Endothelial cell of umbilical vein (primary cell): ENCODE results near the gene MAN1A1. TPM values are rescaled to one million over a fixed set of nuclear protein-coding genes. Genes with fewer than 3 reads are reported as not detected.
A peak's percentile ranks its signal among the peaks of the same experiment; 100 is the strongest.

Experiments used
- BruUV-seq: library from RNA; stranded (reverse); fragments of 400-500 nt; replicated peaks from 2 replicates; lab custom pipeline; 2021; lab: Mats Ljungman, UMichigan
- CTCF ChIA-PET: fragments of 300-600, 350-600 bp; sonication (Branson Sonifier 250); formaldehyde crosslinking; loops from one replicate; lab custom pipeline; 2021; ENCODE audit warnings: antibody characterized with exemption, inconsistent platforms; lab: Charles Lee
- POLR2A ChIA-PET: fragments of 300-600, 350-600 bp; sonication (Branson Sonifier 250); formaldehyde crosslinking; loops from one replicate; lab custom pipeline; 2021; ENCODE audit warnings: antibody characterized with exemption, inconsistent platforms; lab: Charles Lee
- DNase-seq: peaks from one replicate; pipeline ENCODE4 v3.0.0-alpha.2; 2011; ENCODE audit warnings: low read depth, low spot score
- FAIRE-seq: peaks from 2 replicates; lab custom pipeline; 2011; peaks lifted over from hg19 to GRCh38; lab: Jason Lieb, UNC
- H2AFZ ChIP-seq: 2 replicates; pipeline ENCODE4 v1.6.0; 2012; ENCODE audit warnings: low read depth, low read length, control low read depth, inconsistent platforms
- H3K27ac ChIP-seq: 2 replicates; pipeline ENCODE4 v1.5.1; 2011; ENCODE audit warnings: low read depth, mild to moderate bottlenecking, control low read depth, low read length, moderate library complexity; ENCODE audit not compliant: insufficient read depth
- H3K27me3 ChIP-seq, 2 experiments: 2 replicates each; pipeline versions ENCODE4 v1.6.0 to v1.6.1; 2011; ENCODE audit warnings: low read length in 2 of 2, mixed read lengths in 1 of 2; ENCODE audit not compliant: control insufficient read depth in 2 of 2, insufficient read depth in 2 of 2
- H3K36me3 ChIP-seq, 2 experiments: 2 replicates in 1 of 2; 3 replicates in 1 of 2; pipeline ENCODE4 v1.5.1; 2011; ENCODE audit warnings: low read length in 2 of 2, mild to moderate bottlenecking in 1 of 2, moderate library complexity in 1 of 2; ENCODE audit not compliant: control insufficient read depth in 2 of 2, insufficient read depth in 2 of 2; ENCODE audit errors: extremely low read depth in 1 of 2
- H3K4me1 ChIP-seq: 3 replicates; pipeline ENCODE4 v1.5.1; 2011; ENCODE audit warnings: mild to moderate bottlenecking, low read length; ENCODE audit not compliant: control insufficient read depth, insufficient read depth; ENCODE audit errors: extremely low read depth
- H3K4me2 ChIP-seq: 2 replicates; pipeline ENCODE4 v1.6.1; 2011; ENCODE audit warnings: low read length, control low read depth, mixed read lengths; ENCODE audit not compliant: insufficient read depth
- H3K4me3 ChIP-seq, 3 experiments: fragments of 200-600 bp in 1 of 3; sonication (generic), shearing (Covaris generic) in 1 of 3; replicated peaks in 1 of 3; 2 replicates each; pipeline ENCODE4 v1.5.1; 2011 to 2016; ENCODE audit warnings: control low read depth in 3 of 3, low read length in 3 of 3, mild to moderate bottlenecking in 2 of 3, inconsistent platforms in 1 of 3, low read depth in 1 of 3, moderate library complexity in 1 of 3; ENCODE audit not compliant: insufficient read depth in 1 of 3
- H3K79me2 ChIP-seq: 2 replicates; pipeline ENCODE4 v1.6.0; 2012; ENCODE audit warnings: low read length, inconsistent platforms; ENCODE audit not compliant: control insufficient read depth, insufficient read depth
- H3K9ac ChIP-seq: replicated peaks from 2 replicates; pipeline ENCODE3; 2011; ENCODE audit warnings: low read length, control low read depth; ENCODE audit not compliant: insufficient read depth; ENCODE audit errors: extremely low read depth
- H3K9me1 ChIP-seq: replicated peaks from 3 replicates; pipeline ENCODE4 v1.6.0; 2011; ENCODE audit warnings: mild to moderate bottlenecking, low read length; ENCODE audit not compliant: control insufficient read depth, insufficient read depth; ENCODE audit errors: extremely low read depth
- H3K9me3 ChIP-seq: replicated peaks from 2 replicates; pipeline ENCODE4 v1.5.1; 2012; ENCODE audit warnings: low read length, inconsistent platforms; ENCODE audit not compliant: control insufficient read depth, insufficient read depth
- H4K20me1 ChIP-seq: replicated peaks from 2 replicates; pipeline ENCODE3; 2011; ENCODE audit warnings: mild to moderate bottlenecking, low read length; ENCODE audit not compliant: control insufficient read depth, insufficient read depth; ENCODE audit errors: extremely low read depth
- JUN ChIP-seq: IDR thresholded peaks from 2 replicates; pipeline ENCODE4 v1.6.1; 2011; ENCODE audit warnings: borderline replicate concordance, low read depth; ENCODE audit not compliant: insufficient read length, insufficient read depth
- MYC ChIP-seq: IDR thresholded peaks from one replicate; pipeline ENCODE4 v1.6.1; 2011; ENCODE audit warnings: mild to moderate bottlenecking, low read depth, low read length
- POLR2AphosphoS5 ChIP-seq: IDR thresholded peaks from 2 replicates; pipeline ENCODE4 v1.6.1; 2012; ENCODE audit warnings: low read depth, mild to moderate bottlenecking, control low read depth, low read length, moderate library complexity; ENCODE audit not compliant: insufficient read depth
- dilution Hi-C: fragments of 300-500 bp; cut with MboI; formaldehyde crosslinking; loops from one replicate; pipeline ENCODE4 v1.15.0; 2019; ENCODE audit warnings: low sequenced_read_pairs; ENCODE audit not compliant: extremely low pct_ligation_motif_present
- intact Hi-C: fragments of 100-400 bp; cut with micrococcal nuclease; formaldehyde crosslinking; loops from one replicate; pipeline ENCODE4 v1.10.0; 2022
- polyA plus RNA-seq, 4 experiments: library from polyadenylated mRNA; depleted of rRNA in 3 of 4; stranded (reverse) in 3 of 4; unstranded in 1 of 4; fragments of >200 nt; gene quantifications; 2 replicates each; pipeline versions ENCODE4 v1.2.1 to v1.2.3, GENCODE V29; 2011 to 2012; ENCODE audit warnings: missing spikeins in 1 of 4
- total RNA-seq: library from RNA; stranded (reverse); gene quantifications from 2 replicates; pipeline ENCODE4 v1.2.3, GENCODE V29; 2021
- TF ChIP-seq, protein P1 (sequence below), 2 donors: IDR thresholded peaks; 1 replicate in 1 of 2; 2 replicates in 1 of 2; pipeline ENCODE4 v1.5.1; 2011; ENCODE audit warnings: low read length in 2 of 2, mild to moderate bottlenecking in 2 of 2, moderate library complexity in 2 of 2, control low read depth in 1 of 2, inconsistent platforms in 1 of 2, low read depth in 1 of 2; ENCODE audit not compliant: insufficient read depth in 1 of 2; ENCODE audit errors: extremely low read depth in 1 of 2
- TF ChIP-seq, protein P2 (sequence below): IDR thresholded peaks from 2 replicates; pipeline ENCODE4 v1.6.1; 2011; ENCODE audit not compliant: insufficient read depth, insufficient read length

The MAN1A1 gene
- total and polyA plus RNA-seq, 2 donors (not counting 3 experiments of a cell fraction or from before 2014, with no cell fraction given): 3.3 to 12.9 TPM

DNA sequence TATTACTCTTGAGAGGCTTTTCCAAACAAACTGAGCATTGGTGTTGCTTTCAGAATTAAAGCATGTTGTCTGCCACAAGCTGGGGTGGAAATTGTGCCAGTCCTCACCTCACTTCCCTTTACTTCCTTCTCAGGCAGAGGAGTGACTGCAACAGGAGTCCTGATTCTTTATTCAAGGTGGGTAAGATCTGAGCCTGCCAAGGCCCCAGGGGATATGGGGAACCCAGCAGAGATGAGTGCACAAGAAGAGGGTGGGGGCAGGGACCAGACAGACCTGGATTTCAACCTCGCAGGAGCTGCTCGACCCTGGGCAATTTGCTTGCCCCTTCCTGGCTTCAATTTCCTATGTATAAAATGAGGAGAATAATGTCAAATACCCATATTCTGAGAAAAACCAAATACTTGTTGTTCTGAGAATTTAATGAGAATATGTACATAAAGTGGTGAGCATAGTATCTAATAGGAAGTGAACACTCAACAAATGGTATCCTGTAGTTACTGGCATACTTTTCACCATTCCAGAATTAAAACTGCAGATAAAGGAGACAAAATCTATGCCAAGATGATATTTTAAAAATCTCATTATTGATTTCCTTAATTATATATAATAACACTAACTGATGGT is 17.8 kb downstream of the MAN1A1 start:
- no TSS peak for BruUV-seq
- dilution Hi-C loops: no loop called here
- CTCF ChIA-PET: no interaction called here
- H4K20me1 ChIP-seq: no peaks in the 10 kb centered on the region
- DNase-seq: no peak
- H3K4me2 ChIP-seq: no peak overlapping the region
- no peaks in the 10 kb centered on the region for H3K27me3 ChIP-seq
- H3K9me1 ChIP-seq: no peaks in the 10 kb centered on the region
- peaks cover 15% of the 10 kb centered on the region for H3K4me1 ChIP-seq
- H3K27ac ChIP-seq: no peak overlapping the region
- POLR2A ChIA-PET: no interaction called here
- H3K9ac ChIP-seq: no peak overlapping the region
- intact Hi-C loops: no loop called here
- TF ChIP-seq MYC (no peak), POLR2AphosphoS5 (no peak), JUN (no peak)
- TF ChIP-seq, protein P1, sequence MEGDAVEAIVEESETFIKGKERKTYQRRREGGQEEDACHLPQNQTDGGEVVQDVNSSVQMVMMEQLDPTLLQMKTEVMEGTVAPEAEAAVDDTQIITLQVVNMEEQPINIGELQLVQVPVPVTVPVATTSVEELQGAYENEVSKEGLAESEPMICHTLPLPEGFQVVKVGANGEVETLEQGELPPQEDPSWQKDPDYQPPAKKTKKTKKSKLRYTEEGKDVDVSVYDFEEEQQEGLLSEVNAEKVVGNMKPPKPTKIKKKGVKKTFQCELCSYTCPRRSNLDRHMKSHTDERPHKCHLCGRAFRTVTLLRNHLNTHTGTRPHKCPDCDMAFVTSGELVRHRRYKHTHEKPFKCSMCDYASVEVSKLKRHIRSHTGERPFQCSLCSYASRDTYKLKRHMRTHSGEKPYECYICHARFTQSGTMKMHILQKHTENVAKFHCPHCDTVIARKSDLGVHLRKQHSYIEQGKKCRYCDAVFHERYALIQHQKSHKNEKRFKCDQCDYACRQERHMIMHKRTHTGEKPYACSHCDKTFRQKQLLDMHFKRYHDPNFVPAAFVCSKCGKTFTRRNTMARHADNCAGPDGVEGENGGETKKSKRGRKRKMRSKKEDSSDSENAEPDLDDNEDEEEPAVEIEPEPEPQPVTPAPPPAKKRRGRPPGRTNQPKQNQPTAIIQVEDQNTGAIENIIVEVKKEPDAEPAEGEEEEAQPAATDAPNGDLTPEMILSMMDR (IDR thresholded peaks at IDR 0.05; ENCODE audit: extremely low read depth in 1 of 2, insufficient read depth in 1 of 2, low read depth in 1 of 2, low read length in 2 of 2): no peak
- TF ChIP-seq, protein P2, sequence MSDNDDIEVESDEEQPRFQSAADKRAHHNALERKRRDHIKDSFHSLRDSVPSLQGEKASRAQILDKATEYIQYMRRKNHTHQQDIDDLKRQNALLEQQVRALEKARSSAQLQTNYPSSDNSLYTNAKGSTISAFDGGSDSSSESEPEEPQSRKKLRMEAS: no peak
- peak; percentile 59 for FAIRE-seq
- H3K9me3 ChIP-seq: no peaks in the 10 kb centered on the region
- no peak overlapping the region for H3K4me3 ChIP-seq
- H2AFZ ChIP-seq: no peak overlapping the region
- no peaks in the 10 kb centered on the region for H3K36me3 ChIP-seq
- H3K79me2 ChIP-seq: no peaks in the 10 kb centered on the region
